ENCODE measurements around the gene RETN.

The RETN gene

DNA sequence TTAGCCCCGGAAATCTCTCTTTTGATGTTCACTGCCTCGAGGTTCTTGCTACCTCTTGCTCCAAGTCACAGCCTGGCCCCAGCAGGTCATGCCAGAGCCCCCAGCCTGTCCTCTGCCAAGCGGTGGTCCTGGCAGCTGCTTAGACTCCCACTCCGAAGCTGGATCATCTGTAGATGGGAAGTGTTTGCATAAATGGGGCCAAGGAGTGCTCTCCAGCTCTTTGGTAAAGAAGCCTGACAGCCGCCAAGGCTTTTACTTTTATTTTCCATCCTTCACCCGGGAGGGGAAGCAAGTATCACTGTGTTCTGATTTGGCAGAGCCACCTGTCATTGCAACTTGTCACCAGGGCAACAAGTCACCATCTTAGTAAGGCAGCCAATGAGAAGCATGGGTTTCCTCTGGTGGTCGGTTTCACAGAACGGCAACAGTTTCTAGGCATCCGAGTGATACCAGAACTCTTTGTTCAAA lies 10.6 kb upstream of the RETN start:
- peak; percentile 64 for DNase-seq (ENCODE audit: low spot score)

DNA sequence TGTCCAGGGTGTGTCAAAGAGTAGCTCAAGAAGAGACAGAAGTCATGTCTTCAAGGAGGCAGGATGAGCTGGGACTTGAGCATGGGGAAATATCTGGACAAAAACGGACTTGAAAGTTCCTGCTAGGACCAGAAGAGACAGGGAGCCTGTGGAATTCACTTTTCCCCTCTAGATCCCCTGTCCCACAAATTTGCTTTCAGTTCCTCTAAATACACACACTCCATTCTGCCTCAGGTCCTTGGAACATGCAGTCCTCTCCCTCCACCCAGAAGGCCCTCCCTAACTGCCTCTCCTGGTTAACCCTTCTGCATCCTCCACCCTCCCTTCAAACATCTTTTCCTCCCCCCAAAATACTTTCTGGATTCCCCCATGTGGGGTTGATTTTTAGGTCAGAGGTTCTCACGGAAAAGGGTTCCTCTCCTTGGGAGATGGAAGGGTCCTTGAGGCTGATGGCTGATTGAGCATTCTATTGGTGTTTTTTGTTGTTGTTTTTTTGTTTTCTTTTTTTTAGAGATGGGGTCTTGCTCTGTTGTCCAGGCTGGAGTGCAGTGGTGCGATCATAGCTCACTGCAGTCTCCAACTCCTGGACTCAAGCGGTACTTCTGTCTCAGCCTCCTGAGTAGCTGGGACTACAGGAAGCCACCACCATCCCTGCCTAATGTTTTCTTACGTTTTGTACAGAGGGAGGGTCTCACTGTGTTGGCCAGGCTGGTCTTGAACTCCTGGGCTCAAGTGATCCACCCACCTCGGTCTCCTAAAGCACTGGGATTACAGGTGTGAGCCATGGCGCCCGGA lies 6.9 kb upstream of the RETN start:
- no peak for DNase-seq (ENCODE audit: low spot score)

GRCh38 chr19:7662657-7663056 lies 6.2 kb upstream of the RETN start:
- DNase-seq (ENCODE audit: low spot score), result no peak

DNA sequence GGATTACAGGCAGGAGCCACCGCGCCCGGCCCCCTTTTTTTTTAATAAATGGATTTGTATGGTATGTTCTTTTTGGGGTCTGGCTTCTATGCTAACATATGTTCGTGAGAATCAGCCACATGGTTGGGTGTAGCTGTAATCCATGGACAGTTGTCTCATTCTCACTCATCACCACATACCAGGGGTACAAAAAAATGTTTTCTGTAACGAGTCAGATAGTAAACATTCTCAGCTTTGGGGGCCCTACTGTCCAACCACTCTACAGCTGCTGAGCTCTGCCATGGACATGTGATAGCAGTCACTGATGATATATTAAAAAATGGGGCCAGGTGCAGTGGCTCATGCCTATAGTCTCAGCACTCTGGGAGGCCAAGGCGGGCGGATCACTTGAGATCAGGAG lies 5.1 kb upstream of the RETN start:
- DNase-seq (ENCODE audit: low spot score), result no peak

DNA sequence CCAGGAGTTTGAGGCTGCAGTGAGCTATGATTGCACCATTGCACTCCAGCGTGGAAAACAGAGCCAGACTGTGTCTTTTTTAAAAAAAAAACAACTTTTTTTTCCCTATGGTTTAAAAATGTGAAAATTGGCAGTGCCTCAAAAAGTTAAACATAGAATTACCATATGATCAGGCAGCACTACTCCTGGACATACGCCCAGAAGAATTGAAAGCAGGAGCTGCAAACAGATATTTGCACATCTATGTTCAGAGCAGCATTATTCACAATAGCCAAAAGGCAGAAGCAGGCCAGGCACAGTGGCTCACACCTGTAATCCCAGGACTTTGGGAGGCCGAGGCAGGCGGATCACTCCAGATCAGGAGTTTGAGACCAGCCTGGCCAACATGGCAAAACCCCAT lies 3.8 kb upstream of the RETN start:
- no peak for DNase-seq (ENCODE audit: low spot score)

GRCh38 chr19:7669641-7670040 lies 792 bp downstream of the RETN start:
- DNase-seq (ENCODE audit: low spot score), result no peak

GRCh38 chr19:7670150-7670783 lies 1.4 kb downstream of the RETN start:
- DNase-seq (ENCODE audit: low spot score), result peak; percentile 86

DNA sequence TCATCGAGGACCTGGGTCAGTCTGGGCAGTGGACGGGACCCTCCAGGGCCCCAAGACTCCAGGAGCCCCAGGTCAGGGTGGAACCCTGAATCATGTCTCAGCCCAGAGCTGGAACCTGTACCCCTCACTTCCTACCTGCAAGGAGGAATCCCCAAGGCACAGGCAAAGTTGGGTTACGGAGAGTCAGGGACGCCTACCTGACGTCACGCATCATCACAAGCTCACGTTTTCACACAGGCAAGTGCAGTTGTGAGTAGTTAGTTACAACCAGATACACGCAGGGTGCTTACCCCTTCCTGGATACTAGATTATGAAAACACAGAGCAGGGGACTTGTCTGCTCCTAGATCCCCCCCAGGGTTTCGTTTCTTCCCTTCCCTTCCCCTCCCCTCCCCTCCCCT lies 1.9 kb downstream of the RETN start:
- peak; percentile 48 for DNase-seq (ENCODE audit: low spot score)

DNA sequence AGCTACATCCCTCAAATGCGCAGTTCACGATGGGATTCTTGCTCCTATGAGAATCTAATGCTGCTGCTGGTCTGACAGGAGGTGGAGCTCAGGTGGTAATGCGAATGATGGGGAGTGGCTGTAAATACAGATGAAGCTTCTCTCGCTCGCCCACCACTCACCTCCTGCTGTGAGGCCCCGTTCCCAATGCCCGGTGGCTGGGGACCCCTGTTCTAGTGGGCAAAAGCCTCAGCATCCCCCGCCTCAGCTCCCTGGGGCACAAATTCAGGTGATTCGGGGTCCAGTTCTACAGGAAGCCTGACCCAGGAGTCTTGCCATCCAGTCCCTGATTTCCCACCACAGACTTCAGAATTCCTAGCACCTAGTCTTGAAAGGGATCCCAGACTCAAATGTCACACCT lies 3.7 kb downstream of the RETN start:
- no peak for DNase-seq (ENCODE audit: low spot score)

- DNase-seq (ENCODE audit: low spot score), result peak; percentile 81
Measured at GRCh38 chr19:7674010-7675005, 5.5 kb downstream of the RETN start.

- no peak for DNase-seq (ENCODE audit: low spot score)
Measured at GRCh38 chr19:7676376-7676775, 7.5 kb downstream of the RETN start.

DNA sequence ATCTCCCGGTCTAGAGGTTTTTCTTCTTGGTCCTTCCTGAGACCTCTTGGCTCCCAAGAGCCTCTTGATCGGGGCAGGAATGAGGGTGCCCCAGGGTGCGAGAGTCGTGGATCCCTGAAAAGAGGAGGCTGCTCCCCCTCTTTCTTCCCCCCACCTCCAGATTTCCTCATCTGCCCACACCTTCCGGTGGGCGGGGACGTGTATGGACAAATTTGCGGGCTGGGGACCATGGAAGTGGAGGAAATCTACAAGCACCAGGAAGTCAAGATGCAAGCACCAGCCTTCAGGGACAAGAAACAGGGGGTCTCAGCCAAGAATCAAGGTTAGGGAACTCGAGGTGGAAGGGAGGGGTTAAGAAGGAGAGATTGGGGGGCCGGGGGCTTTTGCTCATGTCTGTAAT lies 8.0 kb downstream of the RETN start, which contains the start of gene MCEMP1:
TSS of gene MCEMP1 (plus strand) at position 237 of the 400 bp plus-strand sequence. CDS start at position 268, 31 bp downstream.
- DNase-seq (ENCODE audit: low spot score), result no peak

DNA sequence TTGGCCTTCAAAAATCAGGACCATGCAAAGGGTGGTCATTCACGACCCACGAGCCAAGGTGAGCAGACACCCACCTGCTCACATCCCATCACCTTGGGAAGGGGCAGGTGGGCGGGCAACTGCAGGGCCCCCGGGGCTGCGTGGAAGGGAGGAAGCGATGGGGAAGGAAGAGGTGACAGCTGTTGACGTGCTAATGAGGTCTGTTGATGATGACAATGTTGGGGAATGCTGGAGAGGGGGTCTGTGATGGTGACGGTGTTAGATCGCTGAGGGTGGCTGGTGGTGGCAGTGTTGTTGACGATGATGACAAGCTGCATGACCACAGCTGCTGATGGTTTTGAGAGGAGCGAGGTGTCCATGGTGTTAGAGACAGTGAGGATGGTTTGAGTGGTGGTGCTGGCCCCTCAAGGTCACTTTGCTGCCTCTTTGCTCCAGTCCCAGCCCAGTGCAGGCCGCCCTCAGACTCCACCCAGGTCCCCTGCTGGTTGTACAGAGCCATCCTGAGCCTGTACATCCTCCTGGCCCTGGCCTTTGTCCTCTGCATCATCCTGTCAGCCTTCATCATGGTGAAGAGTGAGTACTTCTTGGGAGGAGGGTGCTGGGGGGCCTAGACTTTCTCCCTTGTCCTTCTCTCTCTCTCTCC lies 8.9 kb downstream of the RETN start:
- no peak for DNase-seq (ENCODE audit: low spot score)

DNA sequence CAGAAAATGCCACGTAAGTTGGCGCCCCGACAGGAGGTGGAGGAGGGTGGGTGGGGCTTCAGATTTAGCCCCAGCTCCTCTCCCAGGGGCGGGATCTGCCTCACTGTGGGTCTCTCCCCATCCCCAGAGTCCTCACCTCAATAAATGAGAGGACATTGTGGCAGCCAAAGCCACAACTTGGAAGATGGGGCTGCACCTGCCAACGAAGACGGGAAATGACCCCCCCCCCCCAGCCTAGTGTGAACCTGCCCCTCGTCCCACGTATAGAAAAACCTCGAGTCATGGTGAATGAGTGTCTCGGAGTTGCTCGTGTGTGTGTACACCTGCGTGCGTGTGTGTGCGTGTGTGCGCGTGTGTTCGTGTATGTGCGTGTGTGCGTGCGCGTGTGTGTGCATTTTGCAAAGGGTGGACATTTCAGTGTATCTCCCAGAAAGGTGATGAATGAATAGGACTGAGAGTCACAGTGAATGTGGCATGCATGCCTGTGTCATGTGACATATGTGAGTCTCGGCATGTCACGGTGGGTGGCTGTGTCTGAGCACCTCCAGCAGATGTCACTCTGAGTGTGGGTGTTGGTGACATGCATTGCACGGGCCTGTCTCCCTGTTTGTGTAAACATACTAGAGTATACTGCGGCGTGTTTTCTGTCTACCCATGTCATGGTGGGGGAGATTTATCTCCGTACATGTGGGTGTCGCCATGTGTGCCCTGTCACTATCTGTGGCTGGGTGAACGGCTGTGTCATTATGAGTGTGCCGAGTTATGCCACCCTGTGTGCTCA lies 10.3 kb downstream of the RETN start:
- DNase-seq (ENCODE audit: low spot score), result no peak

DNA sequence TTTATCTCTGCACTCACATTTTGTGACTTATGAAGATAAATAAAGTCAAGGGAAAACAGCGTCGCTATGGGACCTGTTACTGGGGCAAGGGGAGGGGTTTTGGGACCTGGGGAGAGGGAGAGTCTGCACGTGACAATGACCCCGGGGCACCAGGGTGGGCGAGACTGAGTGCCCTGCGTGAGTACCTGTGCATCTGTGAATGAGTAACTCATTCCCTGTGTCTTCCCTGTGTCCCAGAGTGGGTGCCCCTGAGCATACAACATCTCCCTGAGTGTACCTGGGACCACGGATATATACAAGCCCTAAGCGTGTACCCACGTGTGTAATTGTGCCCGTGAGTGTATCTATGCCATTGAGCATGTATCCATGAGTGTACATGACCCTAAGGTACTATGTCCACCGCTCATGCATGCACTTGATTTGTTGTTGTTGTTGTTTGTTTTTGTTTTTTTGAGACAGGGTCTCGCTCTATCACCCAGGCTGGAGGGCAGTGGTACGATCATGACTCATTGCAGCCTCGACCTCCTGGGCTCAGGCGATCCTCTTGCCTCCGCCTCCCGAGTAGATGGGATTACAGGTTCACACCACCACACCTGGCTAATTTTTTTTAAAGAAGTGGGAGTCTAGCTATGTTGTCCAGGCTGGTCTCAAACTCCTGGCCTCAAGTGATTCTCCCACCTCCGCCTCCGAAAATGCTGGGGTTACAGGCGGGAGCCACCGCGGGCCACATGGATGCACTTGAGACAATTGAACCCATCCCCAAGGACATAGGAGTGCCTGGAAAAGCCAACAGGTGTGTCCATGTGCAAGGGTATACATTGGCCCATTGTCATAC lies 11.1 kb downstream of the RETN start:
- no peak for DNase-seq (ENCODE audit: low spot score)

DNA sequence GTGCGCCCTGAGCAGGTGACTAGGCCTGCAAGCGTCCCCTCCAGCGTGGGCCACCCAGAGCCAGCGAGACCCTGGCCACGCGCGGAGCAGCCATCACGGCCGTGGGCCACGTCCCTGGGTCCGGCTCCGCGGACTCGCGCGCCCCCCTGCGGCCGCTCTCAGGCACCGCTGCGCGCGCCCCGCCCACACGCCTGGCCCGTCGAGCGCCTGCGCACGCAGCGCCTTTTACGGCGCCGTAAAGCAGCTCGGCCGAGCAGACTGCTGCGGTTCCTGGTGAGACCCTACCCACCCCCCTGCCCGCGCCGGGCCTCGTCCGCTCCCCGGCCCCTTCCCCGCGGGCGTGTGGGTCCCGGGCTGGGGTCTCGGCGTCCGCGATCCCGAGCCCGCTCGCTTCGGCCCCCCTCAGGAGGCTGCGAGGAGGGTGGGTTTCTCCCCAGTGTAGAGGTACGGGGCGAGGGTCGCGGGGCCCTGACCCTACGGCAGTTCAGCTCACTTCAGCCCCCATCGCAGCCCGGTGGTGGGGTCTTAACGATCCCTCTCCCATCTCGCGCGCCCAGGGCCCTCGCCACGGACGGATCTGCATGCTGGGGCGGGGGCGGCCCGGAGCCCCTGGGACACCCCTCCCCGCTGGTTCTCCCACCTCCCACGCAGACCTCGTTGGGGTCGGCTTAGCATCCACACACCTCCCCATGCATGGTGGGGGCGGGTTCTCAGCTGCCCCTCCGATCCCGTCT lies 11.9 kb downstream of the RETN start, which contains the start of gene TRAPPC5:
TSS of gene TRAPPC5 (plus strand) at position 228 of the 734 bp plus-strand sequence. CDS start 1,421 bp downstream, outside the sequence.
- DNase-seq (ENCODE audit: low spot score), result peak; percentile 96

DNA sequence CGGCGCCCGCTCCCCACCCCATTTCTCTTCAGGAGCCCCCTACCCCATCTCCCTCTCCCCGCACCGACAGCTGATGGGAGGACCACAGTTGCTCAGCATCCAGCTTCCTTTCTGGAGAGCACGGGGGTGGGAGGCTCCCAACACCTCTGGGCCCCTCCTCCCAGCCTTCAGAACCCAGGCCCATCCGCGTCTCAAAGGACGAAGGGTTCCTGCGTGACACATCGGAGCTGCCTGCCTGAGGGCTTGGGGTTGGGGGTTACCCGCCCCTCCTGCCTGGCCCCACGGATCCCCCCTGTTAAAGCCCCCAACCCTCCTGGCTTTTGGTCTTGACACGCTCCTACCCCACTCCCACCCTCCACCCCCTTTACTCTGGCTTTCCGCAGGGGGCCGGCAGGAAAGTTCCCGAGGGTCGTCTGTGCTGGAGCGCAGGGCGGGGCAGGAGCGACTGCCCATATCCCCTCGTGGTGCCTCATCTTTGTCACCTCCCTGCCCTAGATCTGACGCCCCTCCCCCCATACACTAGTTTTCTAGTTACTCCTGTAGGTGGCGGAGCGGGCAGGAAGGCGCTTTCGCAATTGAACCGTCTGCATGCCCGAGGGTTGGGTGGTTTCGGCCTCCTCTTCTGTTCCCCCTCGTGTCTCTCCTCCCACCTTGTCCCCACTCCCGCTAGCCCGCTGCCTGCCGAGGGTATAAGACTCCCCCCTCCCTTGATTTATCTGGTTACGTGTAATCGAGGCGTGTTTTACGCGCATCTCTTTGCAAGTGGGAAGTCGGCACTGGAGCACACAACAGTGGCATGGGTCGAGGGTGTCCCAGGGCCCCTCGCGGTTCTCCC lies 12.7 kb downstream of the RETN start:
- peak; percentile 89 for DNase-seq (ENCODE audit: low spot score)

GRCh38 chr19:7682175-7682855 lies 13.5 kb downstream of the RETN start:
- peak; percentile 49 for DNase-seq (ENCODE audit: low spot score)
